Prostate gland (tissue), 2 donors: ENCODE measurements around the gene FOXP1.

Experiments used
- POLR2A ChIP-seq: fragments of 450-650 bp; IDR thresholded peaks from one replicate; pipeline ENCODE4 v1.6.1; 2016; ENCODE audit warnings: antibody characterized with exemption, mild to moderate bottlenecking
- POLR2AphosphoS5 ChIP-seq: sonication (generic); formaldehyde crosslinking; IDR thresholded peaks from one replicate; pipeline ENCODE4 v1.6.1; 2017; ENCODE audit warnings: antibody characterized with exemption
- TF ChIP-seq, protein P1 (sequence below), 4 experiments: fragments of 200-600 bp in 2 of 4; fragments of 450-650 bp in 2 of 4; sonication (generic) in 2 of 4; IDR thresholded peaks; 1 replicate in 3 of 4; 2 replicates in 1 of 4; pipeline ENCODE4 v1.5.1; 2016 to 2019; ENCODE audit warnings: antibody characterized with exemption in 4 of 4, mild to moderate bottlenecking in 2 of 4, moderate library complexity in 2 of 4

DNA sequence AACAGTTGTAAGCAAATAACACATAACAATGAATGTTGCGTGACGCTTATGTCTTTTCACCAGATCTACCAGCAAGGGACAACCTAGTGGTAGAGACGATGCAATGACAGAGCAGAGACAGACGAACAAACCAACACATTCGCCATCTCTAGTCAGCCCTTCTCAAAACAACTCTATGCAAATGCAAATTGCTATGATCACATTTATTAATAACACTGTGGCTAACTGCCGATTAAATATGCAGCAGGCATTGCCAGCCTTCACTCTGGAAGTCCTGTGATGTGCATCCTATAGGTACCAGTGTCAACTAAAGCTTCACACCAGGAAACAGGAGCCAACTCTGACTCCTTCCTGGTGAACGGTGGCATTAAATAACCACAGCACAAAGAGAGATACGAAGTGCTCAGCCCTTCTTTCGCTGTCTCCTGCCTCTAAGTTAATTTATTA lies 94.2 kb downstream of the FOXP1 start:
- TF ChIP-seq, protein P1, sequence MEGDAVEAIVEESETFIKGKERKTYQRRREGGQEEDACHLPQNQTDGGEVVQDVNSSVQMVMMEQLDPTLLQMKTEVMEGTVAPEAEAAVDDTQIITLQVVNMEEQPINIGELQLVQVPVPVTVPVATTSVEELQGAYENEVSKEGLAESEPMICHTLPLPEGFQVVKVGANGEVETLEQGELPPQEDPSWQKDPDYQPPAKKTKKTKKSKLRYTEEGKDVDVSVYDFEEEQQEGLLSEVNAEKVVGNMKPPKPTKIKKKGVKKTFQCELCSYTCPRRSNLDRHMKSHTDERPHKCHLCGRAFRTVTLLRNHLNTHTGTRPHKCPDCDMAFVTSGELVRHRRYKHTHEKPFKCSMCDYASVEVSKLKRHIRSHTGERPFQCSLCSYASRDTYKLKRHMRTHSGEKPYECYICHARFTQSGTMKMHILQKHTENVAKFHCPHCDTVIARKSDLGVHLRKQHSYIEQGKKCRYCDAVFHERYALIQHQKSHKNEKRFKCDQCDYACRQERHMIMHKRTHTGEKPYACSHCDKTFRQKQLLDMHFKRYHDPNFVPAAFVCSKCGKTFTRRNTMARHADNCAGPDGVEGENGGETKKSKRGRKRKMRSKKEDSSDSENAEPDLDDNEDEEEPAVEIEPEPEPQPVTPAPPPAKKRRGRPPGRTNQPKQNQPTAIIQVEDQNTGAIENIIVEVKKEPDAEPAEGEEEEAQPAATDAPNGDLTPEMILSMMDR (IDR thresholded peaks at IDR 0.05): no peak
- TF ChIP-seq POLR2AphosphoS5 (no peak), POLR2A (no peak)
